ENCODE results near the gene DBN1. TPM values are rescaled to one million over a fixed set of nuclear protein-coding genes. Genes with fewer than 3 reads are reported as not detected.

The DBN1 gene
- 13.1 and 14.4 TPM in 2 replicates for total RNA-seq

DNA sequence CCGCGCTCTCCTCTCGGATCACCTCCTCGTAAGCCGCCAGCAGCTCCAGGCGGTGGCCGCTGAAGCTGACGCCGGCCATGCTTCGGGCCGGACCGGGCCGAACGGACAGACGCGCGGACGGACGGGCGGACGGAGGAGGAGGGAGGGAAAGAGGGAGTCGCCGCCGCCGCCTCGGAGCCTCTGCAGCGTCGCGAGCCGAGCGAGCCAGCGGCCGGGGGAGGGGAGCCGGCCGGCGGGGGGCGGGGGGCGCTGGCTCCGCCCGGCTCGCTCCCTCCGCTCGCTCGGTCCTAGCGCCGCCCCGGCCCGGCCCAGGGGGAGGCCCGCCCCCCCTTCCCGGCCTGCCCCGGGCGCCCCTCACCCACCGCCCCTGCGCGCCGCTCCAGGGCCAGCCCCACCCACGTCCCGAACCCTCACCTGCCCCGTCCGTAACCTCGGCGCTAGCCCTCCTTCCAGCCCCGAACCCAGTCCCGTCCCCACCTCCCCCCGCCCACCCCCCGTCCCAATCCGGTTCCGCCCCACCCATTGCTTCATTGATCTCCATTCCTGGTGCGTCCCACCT, at the start of gene DBN1:
DBN1 (minus strand) TSS at position 192 of the 559 bp plus-strand sequence; CDS start at position 79, 113 bp downstream.
- H3K27ac Mint-ChIP-seq: peak within 1 kb of the TSS; percentile 12
- H3K27me3 Mint-ChIP-seq (ENCODE audit: insufficient read depth): peaks cover 16% of the 10 kb centered on the region
- H3K4me1 Mint-ChIP-seq (ENCODE audit: low read depth): peaks cover 38% of the 10 kb centered on the region
- no peak for DNase-seq (ENCODE audit: low spot score)
- intact Hi-C loops (cut with micrococcal nuclease): no loop called here
- no peaks in the 10 kb centered on the region for H3K9me3 Mint-ChIP-seq
- H3K36me3 Mint-ChIP-seq (ENCODE audit: low read depth): peaks cover 3% of the 10 kb centered on the region
- H3K4me3 Mint-ChIP-seq: peak within 1 kb of the TSS; percentile 86

GRCh38 chr5:177520916-177521513, 47.6 kb upstream of the DBN1 start:
- H3K9me3 Mint-ChIP-seq: no peaks in the 10 kb centered on the region
- intact Hi-C loops (cut with micrococcal nuclease): no loop called here
- peaks cover 23% of the 10 kb centered on the region for H3K36me3 Mint-ChIP-seq (ENCODE audit: low read depth)
- no peak overlapping the region for H3K27ac Mint-ChIP-seq
- H3K4me1 Mint-ChIP-seq (ENCODE audit: low read depth): peaks cover 25% of the 10 kb centered on the region
- DNase-seq (ENCODE audit: low spot score): no peak
- no peaks in the 10 kb centered on the region for H3K27me3 Mint-ChIP-seq (ENCODE audit: insufficient read depth)
- no peak overlapping the region for H3K4me3 Mint-ChIP-seq

- no peaks in the 10 kb centered on the region for H3K27me3 Mint-ChIP-seq (ENCODE audit: insufficient read depth)
- peaks cover 32% of the 10 kb centered on the region for H3K4me1 Mint-ChIP-seq (ENCODE audit: low read depth)
- H3K27ac Mint-ChIP-seq: peak overlapping the region; percentile 30
- H3K9me3 Mint-ChIP-seq: no peaks in the 10 kb centered on the region
- H3K4me3 Mint-ChIP-seq: no peak overlapping the region
- H3K36me3 Mint-ChIP-seq (ENCODE audit: low read depth): peaks cover 24% of the 10 kb centered on the region
- no peak for DNase-seq (ENCODE audit: low spot score)
- intact Hi-C loops (cut with micrococcal nuclease): no loop called here
Measured at GRCh38 chr5:177520271-177520670, 46.8 kb upstream of the DBN1 start.

- intact Hi-C loops (cut with micrococcal nuclease): loop anchor here (10.0 kb wide), 1 partner anchor 1155 kb away; the partner anchor contains the start of genes ARL10 and KIAA1191
- Mint-ChIP-seq H3K27ac (peak overlapping the region; percentile 50), H3K4me3 (peak overlapping the region; percentile 30), H3K27me3 (ENCODE audit: insufficient read depth) (no peaks in the 10 kb centered on the region), H3K36me3 (ENCODE audit: low read depth) (peaks cover 22% of the 10 kb centered on the region), H3K9me3 (no peaks in the 10 kb centered on the region), H3K4me1 (ENCODE audit: low read depth) (peaks cover 37% of the 10 kb centered on the region)
- DNase-seq (ENCODE audit: low spot score): no peak
Measured at GRCh38 chr5:177519463-177520235, 46.2 kb upstream of the DBN1 start.

GRCh38 chr5:177516601-177517568, 43.5 kb upstream of the DBN1 start, which contains the start of gene DDX41:
DDX41 (minus strand) TSS chr5:177516961; CDS start chr5:177516945, 16 bp downstream.
- peak within 1 kb of the TSS; percentile 88 for H3K27ac Mint-ChIP-seq
- H3K36me3 Mint-ChIP-seq (ENCODE audit: low read depth): peaks cover 33% of the 10 kb centered on the region
- no peaks in the 10 kb centered on the region for H3K27me3 Mint-ChIP-seq (ENCODE audit: insufficient read depth)
- peak; percentile 96 for DNase-seq (ENCODE audit: low spot score)
- no peaks in the 10 kb centered on the region for H3K9me3 Mint-ChIP-seq
- intact Hi-C loops (cut with micrococcal nuclease): loop anchor here (1.0 to 10.0 kb wide), 7 partner anchors 20 to 1152 kb away; partner anchors contain the start of genes ARL10, FAM193B, GRK6 and KIAA1191
- H3K4me3 Mint-ChIP-seq: peak within 1 kb of the TSS; percentile 91
- H3K4me1 Mint-ChIP-seq (ENCODE audit: low read depth): peaks cover 46% of the 10 kb centered on the region

- DNase-seq (ENCODE audit: low spot score): no peak
- peak overlapping the region; percentile 88 for H3K27ac Mint-ChIP-seq
- H3K27me3 Mint-ChIP-seq (ENCODE audit: insufficient read depth): no peaks in the 10 kb centered on the region
- intact Hi-C loops (cut with micrococcal nuclease): loop anchor here (10.0 kb wide), 1 partner anchor 1151 kb away; the partner anchor contains the start of genes ARL10 and KIAA1191
- H3K4me1 Mint-ChIP-seq (ENCODE audit: low read depth): peaks cover 36% of the 10 kb centered on the region
- no peaks in the 10 kb centered on the region for H3K9me3 Mint-ChIP-seq
- H3K4me3 Mint-ChIP-seq: peak overlapping the region; percentile 91
- H3K36me3 Mint-ChIP-seq (ENCODE audit: low read depth): peaks cover 41% of the 10 kb centered on the region
Measured at GRCh38 chr5:177515580-177515979, 42.1 kb upstream of the DBN1 start.

DNA sequence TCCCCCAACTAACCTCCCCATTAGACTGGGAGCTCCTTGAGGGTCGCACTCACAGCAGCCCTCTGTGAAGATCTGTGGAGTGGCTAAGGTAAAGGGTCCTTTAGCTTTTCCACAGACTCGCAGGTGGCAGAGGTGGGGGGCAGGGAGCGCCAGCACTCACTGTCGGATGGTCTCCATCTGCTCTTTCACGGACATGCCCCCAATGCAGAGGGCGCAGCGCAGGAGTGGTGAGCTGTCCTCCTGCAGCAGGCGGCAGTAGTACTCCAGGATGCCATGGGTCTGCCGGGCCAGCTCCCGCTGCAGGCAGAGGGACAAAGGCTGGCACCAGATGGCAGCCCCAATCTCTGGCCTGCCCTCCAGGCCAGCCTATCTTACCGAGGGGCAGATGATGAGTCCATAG, 41.1 kb upstream of the DBN1 start:
- no peak for DNase-seq (ENCODE audit: low spot score)
- peaks cover 30% of the 10 kb centered on the region for H3K4me1 Mint-ChIP-seq (ENCODE audit: low read depth)
- intact Hi-C loops (cut with micrococcal nuclease): loop anchor here (10.0 kb wide), 1 partner anchor 1150 kb away; the partner anchor contains the start of genes ARL10 and KIAA1191
- H3K4me3 Mint-ChIP-seq: peak overlapping the region; percentile 91
- no peaks in the 10 kb centered on the region for H3K9me3 Mint-ChIP-seq
- no peaks in the 10 kb centered on the region for H3K27me3 Mint-ChIP-seq (ENCODE audit: insufficient read depth)
- H3K27ac Mint-ChIP-seq: no peak overlapping the region
- H3K36me3 Mint-ChIP-seq (ENCODE audit: low read depth): peaks cover 37% of the 10 kb centered on the region

DNA sequence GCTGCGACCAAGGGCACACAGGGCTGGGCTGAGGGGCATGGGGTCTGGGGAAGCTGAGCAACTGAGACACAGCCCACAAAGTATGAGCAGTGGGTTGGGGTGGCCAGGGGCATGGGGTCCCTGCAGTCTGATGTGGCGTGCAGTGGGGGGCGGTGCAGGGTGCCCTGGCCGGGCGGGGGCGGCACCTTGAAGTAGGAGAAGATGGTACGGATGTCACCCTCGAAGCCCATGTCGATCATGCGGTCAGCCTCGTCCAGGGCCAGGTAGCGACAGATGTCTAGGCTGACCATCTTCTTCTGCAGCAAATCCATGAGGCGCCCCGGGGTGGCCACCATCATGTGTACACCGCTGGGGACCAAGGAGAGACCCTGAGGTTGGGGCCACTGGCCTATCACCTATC, 40.1 kb upstream of the DBN1 start:
- H3K27ac Mint-ChIP-seq: no peak overlapping the region
- no peak for DNase-seq (ENCODE audit: low spot score)

DNA sequence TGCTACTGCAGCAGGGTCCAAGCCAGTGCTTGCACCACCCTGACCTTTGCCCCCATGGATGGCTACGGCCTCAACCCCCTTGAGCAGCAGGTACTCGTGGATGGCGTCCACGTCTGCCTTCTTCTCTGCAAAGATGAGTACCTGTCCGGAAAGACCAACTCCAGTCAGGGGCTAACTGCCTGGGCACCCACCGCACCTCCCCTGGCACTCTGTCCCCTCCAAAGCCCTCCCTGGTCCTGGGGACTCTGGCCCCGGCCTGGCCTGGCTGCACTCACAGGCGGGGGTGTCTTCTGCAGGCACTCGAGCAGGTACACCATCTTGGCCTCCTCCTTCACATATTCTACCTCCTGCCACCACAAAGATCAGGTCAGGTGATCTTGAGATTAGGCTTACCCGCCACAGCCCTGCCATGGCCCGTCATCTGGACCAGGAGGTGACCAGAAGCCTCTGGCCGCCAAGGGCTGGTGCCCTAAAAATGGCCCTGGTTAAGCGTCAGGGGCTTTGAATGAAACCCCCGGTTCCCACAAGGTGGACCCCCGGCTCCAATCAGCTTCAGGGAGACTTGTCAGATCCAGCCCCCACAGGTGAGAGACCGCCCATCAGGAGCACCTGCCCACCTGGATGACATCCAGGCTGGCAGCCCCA, 39.4 kb upstream of the DBN1 start:
- Mint-ChIP-seq H3K27ac (no peak overlapping the region), H3K4me3 (no peak overlapping the region), H3K27me3 (ENCODE audit: insufficient read depth) (no peaks in the 10 kb centered on the region), H3K9me3 (no peaks in the 10 kb centered on the region), H3K4me1 (ENCODE audit: low read depth) (peaks cover 24% of the 10 kb centered on the region), H3K36me3 (ENCODE audit: low read depth) (peaks cover 33% of the 10 kb centered on the region)
- no peak for DNase-seq (ENCODE audit: low spot score)
- intact Hi-C loops (cut with micrococcal nuclease): loop anchor here (10.0 kb wide), 1 partner anchor 1148 kb away; the partner anchor contains the start of genes ARL10 and KIAA1191

More for the DNA sequence above, 40.1 kb upstream of the DBN1 start:
- peaks cover 33% of the 10 kb centered on the region for H3K36me3 Mint-ChIP-seq (ENCODE audit: low read depth)
- intact Hi-C loops (cut with micrococcal nuclease): loop anchor here (10.0 kb wide), 1 partner anchor 1149 kb away; the partner anchor contains the start of genes ARL10 and KIAA1191
- no peak overlapping the region for H3K4me3 Mint-ChIP-seq
- peaks cover 24% of the 10 kb centered on the region for H3K4me1 Mint-ChIP-seq (ENCODE audit: low read depth)
- H3K9me3 Mint-ChIP-seq: no peaks in the 10 kb centered on the region
- no peaks in the 10 kb centered on the region for H3K27me3 Mint-ChIP-seq (ENCODE audit: insufficient read depth)

DNA sequence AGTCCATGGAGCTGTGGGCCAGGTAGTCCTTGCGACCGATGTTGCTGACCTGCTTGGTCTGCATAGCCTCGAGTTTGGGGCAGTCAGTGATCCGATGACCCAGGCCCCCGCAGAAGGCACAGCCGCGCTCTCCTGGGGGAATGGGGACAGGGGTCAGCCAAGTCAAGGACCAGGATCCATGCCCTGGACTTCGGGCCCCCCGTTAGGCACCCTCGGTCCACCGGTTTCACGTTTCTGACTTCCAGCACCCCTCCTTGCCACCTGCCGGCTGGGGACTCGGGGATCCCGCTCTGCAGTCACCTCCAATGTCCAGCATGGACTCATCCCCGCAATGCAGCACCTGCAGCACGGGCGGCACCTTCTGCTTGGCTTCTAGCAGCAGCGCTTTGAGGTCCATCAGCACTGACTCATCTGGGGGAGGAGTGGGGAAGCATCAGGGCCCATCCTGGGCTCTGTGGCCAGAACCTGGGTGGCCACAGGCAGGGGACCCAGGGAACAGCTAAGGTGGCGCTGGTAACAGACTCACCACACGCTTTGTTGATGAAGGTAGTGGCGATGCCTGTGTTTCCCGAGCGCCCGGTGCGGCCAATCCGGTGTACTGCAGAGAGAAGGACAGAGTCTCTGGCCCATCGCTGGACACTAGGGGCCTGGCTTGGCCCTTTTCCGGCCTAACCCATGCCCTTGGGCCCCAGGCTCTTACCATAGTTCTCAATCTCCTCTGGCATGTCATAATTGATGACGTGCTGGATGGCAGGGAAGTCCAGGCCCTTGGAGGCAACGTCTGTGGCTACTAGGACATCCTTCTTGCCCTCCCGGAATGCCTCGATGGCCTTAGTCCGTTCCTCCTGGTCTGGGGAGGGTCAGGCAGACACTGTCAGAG, 38.6 kb upstream of the DBN1 start:
- Mint-ChIP-seq H3K4me1 (ENCODE audit: low read depth) (peaks cover 24% of the 10 kb centered on the region), H3K36me3 (ENCODE audit: low read depth) (peaks cover 33% of the 10 kb centered on the region), H3K27ac (no peak overlapping the region), H3K9me3 (no peaks in the 10 kb centered on the region), H3K4me3 (no peak overlapping the region), H3K27me3 (ENCODE audit: insufficient read depth) (no peaks in the 10 kb centered on the region)
- intact Hi-C loops (cut with micrococcal nuclease): loop anchor here (10.0 kb wide), 1 partner anchor 1147 kb away; the partner anchor contains the start of genes ARL10 and KIAA1191
- no peak for DNase-seq (ENCODE audit: low spot score)

DNA sequence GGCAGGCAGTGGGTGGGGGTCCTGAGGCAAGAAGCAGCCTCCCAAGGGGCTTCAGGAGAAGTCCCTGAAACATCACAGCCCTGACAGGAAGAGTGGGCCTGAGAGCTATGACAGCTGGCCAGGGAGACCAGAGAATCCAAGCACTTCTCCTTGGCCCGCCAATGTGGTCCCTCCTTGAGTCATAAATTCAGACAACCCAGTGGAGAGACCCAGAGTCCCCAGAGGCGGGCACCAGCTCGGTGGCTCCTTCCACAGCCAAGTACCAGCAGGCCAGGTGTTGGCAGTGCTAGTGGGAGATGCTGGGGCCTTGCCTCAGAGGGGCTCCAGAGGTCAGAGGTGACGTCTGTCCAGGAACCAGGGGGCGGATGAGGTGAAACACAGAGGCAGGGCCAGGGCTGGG, 37.7 kb upstream of the DBN1 start:
- Mint-ChIP-seq H3K27ac (no peak overlapping the region), H3K4me1 (ENCODE audit: low read depth) (peaks cover 21% of the 10 kb centered on the region), H3K36me3 (ENCODE audit: low read depth) (peaks cover 29% of the 10 kb centered on the region), H3K27me3 (ENCODE audit: insufficient read depth) (no peaks in the 10 kb centered on the region), H3K4me3 (no peak overlapping the region), H3K9me3 (no peaks in the 10 kb centered on the region)
- DNase-seq (ENCODE audit: low spot score): no peak
- intact Hi-C loops (cut with micrococcal nuclease): loop anchor here (10.0 kb wide), 1 partner anchor 1146 kb away; the partner anchor contains the start of genes ARL10 and KIAA1191

Data from activated T-helper 1 cell treated with anti-CD3 and anti-CD28 coated beads, Interleukin-12 subunit alpha, Interleukin-12 subunit beta, Interleukin-2, Interleukin-4 antibody, amounts not matched to agents 30 ng/mL and 10 ng/mL and 1 ng/mL, durations not matched to agents 14 hours and 24 hours and 36 hours (primary cell).